SK-N-SH (cell line): ENCODE data around the gene CT47A1. TPM values are rescaled to one million over a fixed set of nuclear protein-coding genes. Genes with fewer than 3 reads are reported as not detected.

Experiments
- CTCF ChIA-PET: fragments of 300-600, 350-600 bp; formaldehyde crosslinking; extraction: SDS; loops from one replicate; lab custom pipeline; 2021; lab: Yijun Ruan, JAX
- POLR2A ChIA-PET: fragments of 350-600 bp; sonication (Branson Sonifier 250); formaldehyde crosslinking; extraction: SDS; loops from one replicate; lab custom pipeline; 2020; ENCODE audit warnings: antibody characterized with exemption, inconsistent platforms; lab: Yijun Ruan, JAX
- DNase-seq: peaks from one replicate; pipeline ENCODE4 v3.0.0; 2012
- H2AFZ ChIP-seq: fragments of 200-600 bp; sonication (generic); 2 replicates; pipeline ENCODE4 v1.8.1; 2016; ENCODE audit warnings: antibody characterized with exemption, mild to moderate bottlenecking, low read depth
- H3F3A ChIP-seq: fragments of 200-600 bp; sonication (generic); replicated peaks from 2 replicates; pipeline ENCODE3; 2016; ENCODE audit warnings: antibody characterized with exemption, mild to moderate bottlenecking; ENCODE audit not compliant: insufficient read depth
- H3K27ac ChIP-seq, 2 experiments: fragments of 200-500 bp in 1 of 2; fragments of 200-600 bp in 1 of 2; sonication (Bioruptor generic) in 1 of 2; sonication (generic), shearing (Covaris generic) in 1 of 2; 2 replicates each; pipeline versions ENCODE4 v1.5.1 to v1.6.1; 2014 to 2016; ENCODE audit warnings: low read depth in 2 of 2, inconsistent platforms in 1 of 2, low read length in 1 of 2, mild to moderate bottlenecking in 1 of 2, mixed read lengths in 1 of 2
- H3K27me3 ChIP-seq: fragments of 200-600 bp; sonication (generic), shearing (Covaris generic); 2 replicates; pipeline ENCODE4 v1.6.1; 2016; ENCODE audit warnings: mixed run types; ENCODE audit not compliant: insufficient read depth
- H3K36me3 ChIP-seq, 2 experiments: fragments of 200-500 bp in 1 of 2; fragments of 200-600 bp in 1 of 2; sonication (Bioruptor generic) in 1 of 2; sonication (generic) in 1 of 2; replicated peaks in 1 of 2; 2 replicates each; pipeline versions ENCODE3 to v1.5.1; 2014 to 2016; ENCODE audit warnings: low read length in 1 of 2, mild to moderate bottlenecking in 1 of 2; ENCODE audit not compliant: insufficient read depth in 2 of 2, control insufficient read depth in 1 of 2
- H3K4me1 ChIP-seq, 2 experiments: fragments of 200-500 bp in 1 of 2; fragments of 200-600 bp in 1 of 2; sonication (Bioruptor generic) in 1 of 2; sonication (generic), shearing (Covaris generic) in 1 of 2; 2 replicates each; pipeline versions ENCODE4 v1.5.1 to v1.6.1; 2014 to 2016; ENCODE audit warnings: low read depth in 1 of 2, low read length in 1 of 2, mixed run types in 1 of 2; ENCODE audit not compliant: insufficient read depth in 2 of 2, control insufficient read depth in 1 of 2
- H3K4me2 ChIP-seq: fragments of 200-600 bp; sonication (generic), shearing (Covaris generic); 2 replicates; pipeline ENCODE4 v1.6.1; 2017; ENCODE audit warnings: mixed run types
- H3K4me3 ChIP-seq, 2 experiments: fragments of 200-500 bp in 1 of 2; fragments of 200-600 bp in 1 of 2; sonication (Bioruptor generic) in 1 of 2; sonication (generic), shearing (Covaris generic) in 1 of 2; 2 replicates each; pipeline versions ENCODE4 v1.5.1 to v1.8.1; 2014 to 2016; ENCODE audit warnings: low read depth in 2 of 2, inconsistent platforms in 1 of 2, low read length in 1 of 2, mild to moderate bottlenecking in 1 of 2, mixed read lengths in 1 of 2, moderate library complexity in 1 of 2
- H3K79me2 ChIP-seq: fragments of 200-600 bp; sonication (generic); 2 replicates; pipeline ENCODE4 v1.8.1; 2017; ENCODE audit warnings: mild to moderate bottlenecking; ENCODE audit not compliant: insufficient read depth
- H3K9ac ChIP-seq: fragments of 200-600 bp; sonication (generic); 2 replicates; pipeline ENCODE4 v1.6.1; 2017; ENCODE audit warnings: mixed run types
- H3K9me2 ChIP-seq: fragments of 200-600 bp; sonication (generic); 2 replicates; pipeline ENCODE4 v1.6.1; 2017; ENCODE audit warnings: mixed run types
- H3K9me3 ChIP-seq: fragments of 200-600 bp; sonication (generic); 2 replicates; pipeline ENCODE4 v1.6.1; 2017; ENCODE audit warnings: mixed run types, mild to moderate bottlenecking, moderate library complexity
- H4K20me1 ChIP-seq: fragments of 200-600 bp; sonication (generic); 2 replicates; pipeline ENCODE4 v1.6.1; 2017; ENCODE audit warnings: mild to moderate bottlenecking, mixed run types; ENCODE audit not compliant: insufficient read depth
- CHD2 ChIP-seq: fragments of 150-350 bp; IDR thresholded peaks from 2 replicates; pipeline ENCODE4 v1.6.1; 2018; ENCODE audit warnings: low read length; ENCODE audit not compliant: partially characterized antibody
- CTCF ChIP-seq: fragments of 200-600 bp; sonication (generic); IDR thresholded peaks from 2 replicates; pipeline ENCODE4 v1.6.1; 2017; ENCODE audit warnings: antibody characterized with exemption, mild to moderate bottlenecking, moderate library complexity
- ELF1 ChIP-seq: IDR thresholded peaks from 2 replicates; pipeline ENCODE4 v1.4.0; 2012
- EP300 ChIP-seq, 2 experiments: IDR thresholded peaks; 2 replicates each; pipeline versions ENCODE4 v1.4.0 to v1.6.1; 2012; ENCODE audit warnings: borderline replicate concordance in 1 of 2, low read depth in 1 of 2, low read length in 1 of 2
- EZH2phosphoT487 ChIP-seq: fragments of 200-600 bp; sonication (generic); IDR thresholded peaks from 2 replicates; pipeline ENCODE4 v1.6.1; 2017; ENCODE audit warnings: low read depth, mixed run types, mild to moderate bottlenecking, antibody characterized with exemption, moderate library complexity, borderline replicate concordance
- GATA2 ChIP-seq: sonication (generic); formaldehyde crosslinking; IDR thresholded peaks from 2 replicates; pipeline ENCODE4 v1.5.0; 2020; ENCODE audit warnings: mild to moderate bottlenecking, missing genetic modification reagents
- IRF3 ChIP-seq: fragments of 150-350 bp; IDR thresholded peaks from 2 replicates; pipeline ENCODE4 v1.6.1; 2016; ENCODE audit warnings: mild to moderate bottlenecking, low read depth, low read length
- JUND ChIP-seq: IDR thresholded peaks from 2 replicates; pipeline ENCODE4 v1.4.0; 2012
- MAX ChIP-seq: IDR thresholded peaks from 2 replicates; pipeline ENCODE4 v1.4.0; 2012; ENCODE audit warnings: low read depth
- MEF2A ChIP-seq: IDR thresholded peaks from 2 replicates; pipeline ENCODE4 v1.4.0; 2012; ENCODE audit warnings: low read depth, borderline replicate concordance
- MXI1 ChIP-seq: IDR thresholded peaks from 2 replicates; pipeline ENCODE4 v1.6.1; 2012; ENCODE audit warnings: mild to moderate bottlenecking, low read depth, low read length, improper control_type of control experiment
- NFIC ChIP-seq: IDR thresholded peaks from 2 replicates; pipeline ENCODE4 v1.4.0; 2012; ENCODE audit warnings: borderline replicate concordance
- RAD21 ChIP-seq: IDR thresholded peaks from 2 replicates; pipeline ENCODE4 v1.6.1; 2012; ENCODE audit warnings: mild to moderate bottlenecking, low read length
- RFX5 ChIP-seq: IDR thresholded peaks from 2 replicates; pipeline ENCODE4 v1.6.1; 2012; ENCODE audit warnings: mild to moderate bottlenecking, improper control_type of control experiment, low read length
- RXRA ChIP-seq: IDR thresholded peaks from 2 replicates; pipeline ENCODE4 v1.4.0; 2012; ENCODE audit warnings: low read depth, mild to moderate bottlenecking, borderline replicate concordance
- SMC3 ChIP-seq: IDR thresholded peaks from 2 replicates; pipeline ENCODE4 v1.6.1; 2012; ENCODE audit warnings: low read depth, low read length, improper control_type of control experiment
- TAF1 ChIP-seq: IDR thresholded peaks from 2 replicates; pipeline ENCODE4 v1.6.1; 2012; ENCODE audit warnings: low read depth, mild to moderate bottlenecking, low read length, moderate library complexity, borderline replicate concordance
- TCF12 ChIP-seq: IDR thresholded peaks from 2 replicates; pipeline ENCODE4 v1.4.0; 2012
- USF1 ChIP-seq: IDR thresholded peaks from 2 replicates; pipeline ENCODE4 v1.4.0; 2012; ENCODE audit warnings: low read depth, borderline replicate concordance
- YY1 ChIP-seq: IDR thresholded peaks from 2 replicates; pipeline ENCODE4 v1.4.0; 2012; ENCODE audit warnings: low read depth, mild to moderate bottlenecking
- WGBS: methylation state at CpG from one replicate; pipeline ENCODE4 v1.1.6; 2017; ENCODE audit warnings: low lambda C conversion rate; 5-methylcytosine and 5-hydroxymethylcytosine counted together
- polyA plus RNA-seq, 3 experiments: library from polyadenylated mRNA; depleted of rRNA; stranded (reverse); fragments of >200 nt; gene quantifications; 2 replicates each; pipeline ENCODE4 v1.2.3, GENCODE V29; 2012
- TF ChIP-seq, protein P1 (sequence below): IDR thresholded peaks from 2 replicates; pipeline ENCODE4 v1.6.1; 2012; ENCODE audit warnings: mild to moderate bottlenecking, low read depth, low read length, moderate library complexity
- TF ChIP-seq, protein P2 (sequence below): IDR thresholded peaks from 2 replicates; pipeline ENCODE4 v1.4.0; 2012; ENCODE audit warnings: low read depth, borderline replicate concordance

Gene CT47A1
- polyA plus RNA-seq, 1 of the 3 experiments (the other 2 are of a cell fraction): not detected

GRCh38 chrX:121009764-121010163 is 24.2 kb upstream of the CT47A1 start (continued):
- TF ChIP-seq GATA2 (CRISPR knock-in tag) (no peak), RFX5 (no peak)
- TF ChIP-seq, protein P1, sequence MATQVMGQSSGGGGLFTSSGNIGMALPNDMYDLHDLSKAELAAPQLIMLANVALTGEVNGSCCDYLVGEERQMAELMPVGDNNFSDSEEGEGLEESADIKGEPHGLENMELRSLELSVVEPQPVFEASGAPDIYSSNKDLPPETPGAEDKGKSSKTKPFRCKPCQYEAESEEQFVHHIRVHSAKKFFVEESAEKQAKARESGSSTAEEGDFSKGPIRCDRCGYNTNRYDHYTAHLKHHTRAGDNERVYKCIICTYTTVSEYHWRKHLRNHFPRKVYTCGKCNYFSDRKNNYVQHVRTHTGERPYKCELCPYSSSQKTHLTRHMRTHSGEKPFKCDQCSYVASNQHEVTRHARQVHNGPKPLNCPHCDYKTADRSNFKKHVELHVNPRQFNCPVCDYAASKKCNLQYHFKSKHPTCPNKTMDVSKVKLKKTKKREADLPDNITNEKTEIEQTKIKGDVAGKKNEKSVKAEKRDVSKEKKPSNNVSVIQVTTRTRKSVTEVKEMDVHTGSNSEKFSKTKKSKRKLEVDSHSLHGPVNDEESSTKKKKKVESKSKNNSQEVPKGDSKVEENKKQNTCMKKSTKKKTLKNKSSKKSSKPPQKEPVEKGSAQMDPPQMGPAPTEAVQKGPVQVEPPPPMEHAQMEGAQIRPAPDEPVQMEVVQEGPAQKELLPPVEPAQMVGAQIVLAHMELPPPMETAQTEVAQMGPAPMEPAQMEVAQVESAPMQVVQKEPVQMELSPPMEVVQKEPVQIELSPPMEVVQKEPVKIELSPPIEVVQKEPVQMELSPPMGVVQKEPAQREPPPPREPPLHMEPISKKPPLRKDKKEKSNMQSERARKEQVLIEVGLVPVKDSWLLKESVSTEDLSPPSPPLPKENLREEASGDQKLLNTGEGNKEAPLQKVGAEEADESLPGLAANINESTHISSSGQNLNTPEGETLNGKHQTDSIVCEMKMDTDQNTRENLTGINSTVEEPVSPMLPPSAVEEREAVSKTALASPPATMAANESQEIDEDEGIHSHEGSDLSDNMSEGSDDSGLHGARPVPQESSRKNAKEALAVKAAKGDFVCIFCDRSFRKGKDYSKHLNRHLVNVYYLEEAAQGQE: no peak

GRCh38 chrX:121008920-121009319 is 23.4 kb upstream of the CT47A1 start:
- Histone ChIP-seq H3K79me2 (no peaks in the 10 kb centered on the region), H4K20me1 (no peaks in the 10 kb centered on the region), H2AFZ (no peak overlapping the region), H3K9me3 (no peaks in the 10 kb centered on the region), H3K4me2 (no peak overlapping the region), H3K36me3 (no peaks in the 10 kb centered on the region), H3K27me3 (no peaks in the 10 kb centered on the region), H3K4me3 (no peak overlapping the region), H3F3A (no peaks in the 10 kb centered on the region), H3K27ac (no peak overlapping the region)
- POLR2A ChIA-PET: no interaction called here
- CTCF ChIA-PET: interaction anchor here (1.1 kb wide), 1 partner anchor 9 kb away, joined by 5 read pairs; no protein-coding TSS in a partner anchor
- no peak for DNase-seq
- WGBS: 7% methylated on average over 1 of the region's 1 CpG
- TF ChIP-seq CTCF: no peak
- no peak for TF ChIP-seq TCF12
- TF ChIP-seq TAF1: no peak
- TF ChIP-seq NFIC: no peak
- TF ChIP-seq MAX: no peak
- no peak for TF ChIP-seq SMC3
- TF ChIP-seq EP300 (IDR thresholded peaks at IDR 0.05; ENCODE audit: borderline replicate concordance in 1 of 2, low read depth in 1 of 2, low read length in 1 of 2): no peak
- TF ChIP-seq, protein P2, sequence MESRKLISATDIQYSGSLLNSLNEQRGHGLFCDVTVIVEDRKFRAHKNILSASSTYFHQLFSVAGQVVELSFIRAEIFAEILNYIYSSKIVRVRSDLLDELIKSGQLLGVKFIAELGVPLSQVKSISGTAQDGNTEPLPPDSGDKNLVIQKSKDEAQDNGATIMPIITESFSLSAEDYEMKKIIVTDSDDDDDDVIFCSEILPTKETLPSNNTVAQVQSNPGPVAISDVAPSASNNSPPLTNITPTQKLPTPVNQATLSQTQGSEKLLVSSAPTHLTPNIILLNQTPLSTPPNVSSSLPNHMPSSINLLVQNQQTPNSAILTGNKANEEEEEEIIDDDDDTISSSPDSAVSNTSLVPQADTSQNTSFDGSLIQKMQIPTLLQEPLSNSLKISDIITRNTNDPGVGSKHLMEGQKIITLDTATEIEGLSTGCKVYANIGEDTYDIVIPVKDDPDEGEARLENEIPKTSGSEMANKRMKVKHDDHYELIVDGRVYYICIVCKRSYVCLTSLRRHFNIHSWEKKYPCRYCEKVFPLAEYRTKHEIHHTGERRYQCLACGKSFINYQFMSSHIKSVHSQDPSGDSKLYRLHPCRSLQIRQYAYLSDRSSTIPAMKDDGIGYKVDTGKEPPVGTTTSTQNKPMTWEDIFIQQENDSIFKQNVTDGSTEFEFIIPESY: no peak
- no peak for TF ChIP-seq YY1
- TF ChIP-seq IRF3: no peak
- TF ChIP-seq USF1: no peak
- TF ChIP-seq EZH2phosphoT487: no peak
- no peak for TF ChIP-seq RXRA
- no peak for TF ChIP-seq RAD21
- no peak for TF ChIP-seq MXI1
- TF ChIP-seq MEF2A: no peak
- TF ChIP-seq CHD2: no peak
- no peak for TF ChIP-seq GATA2 (CRISPR knock-in tag)
- no peak for TF ChIP-seq ELF1
- no peak for TF ChIP-seq JUND
- TF ChIP-seq, all 33 proteins: peak for 0
- no peak overlapping the region for H3K9ac ChIP-seq
- H3K9me2 ChIP-seq: no peaks in the 10 kb centered on the region; the same call in 1 of the 2 replicates
- H3K4me1 ChIP-seq: no peaks in the 10 kb centered on the region
